Left lobe of liver (tissue), 2 donors: ENCODE results near the gene KARS1. TPM values are rescaled to one million over a fixed set of nuclear protein-coding genes. Genes with fewer than 3 reads are reported as not detected.

ENCODE experiments used
- ATAC-seq: fragments of 200-7000 bp; cut with Tn5 transposase; one replicate; pipeline ENCODE4 v1.9.1; 2020; ENCODE audit warnings: mild to moderate bottlenecking, moderate library complexity
- DNase-seq: peaks from one replicate; pipeline ENCODE4 v3.0.0-alpha.2; 2020; ENCODE audit warnings: low spot score
- total RNA-seq: library from RNA; stranded (reverse); gene quantifications from one replicate; pipeline ENCODE4 v1.2.1, GENCODE V29; 2021
- donor health status: DM: no; HTN: no; CAD: no; lungs with moderate emphysema.
- donor health status: DM: no; HTN: yes; CAD: no.

KARS1 gene
- total RNA-seq, 1 donor from 2014 or later: 41.2 TPM

GRCh38 chr16:75589306-75589705, 58.2 kb downstream of the KARS1 start:
- no peak for ATAC-seq

GRCh38 chr16:75588716-75589115, 58.7 kb downstream of the KARS1 start:
- DNase-seq (no peak), ATAC-seq (no peak)

More at GRCh38 chr16:75589306-75589705, 58.2 kb downstream of the KARS1 start:
- DNase-seq: no peak

- ATAC-seq: no peak
- no peak for DNase-seq
Observed at GRCh38 chr16:75584108-75584507, 63.4 kb downstream of the KARS1 start.

DNA sequence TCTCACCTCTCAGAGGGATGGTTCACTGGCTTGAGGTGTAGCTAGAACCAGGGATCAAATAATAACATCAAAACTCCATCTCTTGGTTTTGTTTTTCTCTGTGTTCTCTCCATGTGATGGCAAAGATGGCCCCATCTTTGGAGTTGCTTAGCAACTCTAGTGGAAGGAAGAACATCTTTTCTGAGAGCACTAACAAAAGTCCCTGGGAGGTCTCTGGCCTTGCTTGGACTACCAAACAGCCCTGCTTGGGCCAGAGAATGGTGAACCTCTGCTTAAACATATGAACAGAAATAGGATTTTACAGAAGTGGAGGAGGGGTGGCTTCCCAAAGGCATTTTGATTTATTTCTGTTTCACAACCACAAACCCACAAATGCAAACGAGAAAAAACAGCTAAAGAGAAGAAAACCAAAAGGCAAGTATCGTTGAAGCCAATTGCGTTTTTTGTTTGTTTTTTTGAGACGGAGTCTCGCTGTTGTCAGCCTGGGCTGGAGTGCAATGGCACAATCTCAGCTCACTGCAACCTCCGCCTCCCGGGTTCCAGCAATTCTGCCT, 68.1 kb downstream of the KARS1 start:
- DNase-seq (no peak), ATAC-seq (no peak)

GRCh38 chr16:75578725-75579124, 68.7 kb downstream of the KARS1 start:
- ATAC-seq: no peak
- no peak for DNase-seq

DNA sequence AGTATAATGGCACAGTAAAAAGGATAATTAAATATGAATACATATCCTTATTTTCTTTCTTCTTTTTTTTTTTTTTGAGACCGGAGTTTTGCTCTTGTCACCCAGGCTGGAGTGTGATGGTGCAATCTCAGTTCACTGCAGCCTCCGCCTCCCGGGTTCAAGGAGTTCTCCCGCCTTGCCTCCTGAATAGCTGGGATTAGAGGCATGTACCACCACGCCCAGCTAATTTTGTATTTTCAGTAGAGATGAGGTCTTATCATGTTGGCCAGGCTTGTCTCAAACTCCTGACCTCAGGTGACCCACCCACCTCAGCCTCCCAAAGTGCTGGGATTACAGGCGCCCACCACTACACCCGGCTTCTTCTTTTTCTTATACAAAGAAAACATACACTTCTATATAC, 69.3 kb downstream of the KARS1 start:
- ATAC-seq (no peak), DNase-seq (no peak)

Other genes starting within 250 kb of the KARS1 start
- 27.7 TPM for gene CFDP1, start 214.2 kb downstream of the KARS1 start, total RNA-seq
- 10.5 TPM for gene TMEM170A, start 183.0 kb downstream of the KARS1 start, total RNA-seq
- 0.15 TPM for gene CHST6, start 152.2 kb downstream of the KARS1 start, total RNA-seq
- not detected for gene CHST5, start 111.6 kb downstream of the KARS1 start, total RNA-seq
- 1.5 TPM for gene TMEM231, start 91.4 kb downstream of the KARS1 start, total RNA-seq
- 40.2 TPM for gene GABARAPL2, start 81.3 kb downstream of the KARS1 start, total RNA-seq
- gene ADAT1, start 24.4 kb downstream of the KARS1 start, total RNA-seq: 18.7 TPM
- gene TERF2IP, start 108 bp upstream of the KARS1 start, total RNA-seq: 18.5 TPM
- not detected for gene CPHXL2, start 29.3 kb upstream of the KARS1 start, total RNA-seq
- not detected for gene DUXB, start 53.8 kb upstream of the KARS1 start, total RNA-seq
- gene CPHXL, start 78.8 kb upstream of the KARS1 start, total RNA-seq: not detected